Amniotic epithelial cell (primary cell): ENCODE results near the gene NOP16.

Experiments
- DNase-seq: peaks from one replicate; pipeline ENCODE4 v3.0.0-alpha.2; 2010; ENCODE audit warnings: low read depth

NOP16 gene, protein sequence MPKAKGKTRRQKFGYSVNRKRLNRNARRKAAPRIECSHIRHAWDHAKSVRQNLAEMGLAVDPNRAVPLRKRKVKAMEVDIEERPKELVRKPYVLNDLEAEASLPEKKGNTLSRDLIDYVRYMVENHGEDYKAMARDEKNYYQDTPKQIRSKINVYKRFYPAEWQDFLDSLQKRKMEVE

DNA sequence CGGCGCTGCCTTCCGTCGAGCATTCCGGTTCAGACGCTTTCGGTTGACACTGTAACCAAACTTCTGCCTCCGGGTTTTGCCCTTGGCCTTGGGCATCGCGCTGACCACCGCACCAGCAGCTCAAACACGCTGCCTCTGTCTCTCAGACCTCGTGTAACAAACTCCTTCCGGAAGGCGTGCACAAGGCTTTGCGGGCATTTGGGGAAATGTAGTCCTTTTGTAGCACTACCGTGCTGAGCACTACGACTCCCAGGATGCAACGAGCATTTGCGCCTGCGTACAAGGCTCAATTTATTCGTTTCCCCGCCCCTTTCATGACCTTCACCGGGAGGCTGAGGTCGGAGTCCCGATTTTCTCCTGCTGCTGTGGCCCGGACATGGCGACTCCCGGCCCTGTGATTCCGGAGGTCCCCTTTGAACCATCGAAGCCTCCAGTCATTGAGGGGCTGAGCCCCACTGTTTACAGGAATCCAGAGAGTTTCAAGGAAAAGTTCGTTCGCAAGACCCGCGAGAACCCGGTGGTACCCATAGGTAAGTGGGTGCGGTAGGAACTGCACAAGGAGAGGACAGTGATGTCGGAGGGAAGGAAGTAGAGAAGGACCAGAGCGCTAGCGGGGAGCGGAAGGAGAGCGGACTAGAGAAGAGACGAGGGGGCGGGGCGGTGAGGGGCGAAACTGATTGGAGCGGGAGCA is at the start of gene NOP16, which contains the start of gene HIGD2A:
NOP16 (minus strand) TSS at position 155 of the 691 bp plus-strand sequence; CDS start at position 96, 59 bp downstream.
HIGD2A (plus strand) TSS at position 308 of the 691 bp plus-strand sequence; CDS start at position 377, 69 bp downstream.
- DNase-seq = peak; percentile 98

DNA sequence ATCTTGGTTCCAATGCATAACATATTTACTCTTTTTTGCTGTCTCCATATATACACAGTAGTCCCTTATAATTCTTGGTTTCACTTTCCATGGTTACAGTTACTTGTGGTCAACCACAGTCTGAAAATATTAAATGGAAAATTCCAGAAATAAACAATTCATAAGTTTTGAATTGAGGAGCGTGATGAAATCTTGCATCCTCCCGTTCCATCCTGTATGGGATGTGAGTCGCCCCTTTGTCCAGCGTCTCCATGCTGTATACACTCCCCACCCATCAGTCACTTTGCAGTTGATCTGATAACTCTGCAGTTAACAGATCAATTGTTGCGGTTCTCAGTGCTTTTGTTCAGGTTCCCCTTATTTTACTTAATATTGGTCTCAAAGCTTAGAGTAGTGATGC is 48.3 kb upstream of the NOP16 start:
- peak; percentile 49 for DNase-seq

DNA sequence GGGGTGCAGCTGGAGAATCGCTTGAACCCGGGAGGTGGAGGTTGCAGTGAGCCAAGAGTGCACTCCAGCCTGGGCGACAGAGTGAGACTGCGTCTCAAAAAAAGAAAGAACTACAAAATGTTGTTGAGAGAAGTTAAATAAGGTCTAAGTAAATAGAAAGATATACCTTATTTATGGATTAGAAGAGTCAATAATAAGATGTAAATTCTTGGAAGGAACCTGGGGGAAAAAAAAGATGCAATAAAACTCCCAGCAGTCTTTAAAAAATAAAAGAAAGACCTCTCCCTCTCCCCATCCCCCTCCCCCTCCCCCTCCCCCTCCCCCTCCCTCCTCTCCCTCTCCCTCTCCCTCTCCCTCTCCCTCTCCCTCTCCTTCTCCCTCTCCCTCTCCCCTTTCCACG is 44.3 kb upstream of the NOP16 start:
- DNase-seq = no peak

DNA sequence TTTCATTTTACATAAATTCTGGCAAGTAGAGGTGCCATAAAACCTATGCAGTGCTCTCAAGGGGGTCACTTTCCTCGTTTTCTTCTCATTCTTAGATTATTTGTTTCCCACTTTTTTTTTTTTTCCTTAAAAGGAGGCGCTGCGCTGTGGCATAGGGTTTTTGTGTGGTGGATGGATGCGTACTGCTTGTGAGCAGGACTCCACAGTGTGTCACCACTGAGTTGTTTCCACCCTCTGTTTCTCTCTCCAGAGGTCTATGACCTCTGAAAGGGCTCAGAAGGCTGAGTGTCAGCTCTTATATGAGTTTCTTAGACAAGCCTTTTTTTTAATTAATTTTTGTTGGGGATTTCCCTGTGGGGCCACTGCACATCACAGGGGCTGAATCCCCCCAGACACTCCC is 41.6 kb upstream of the NOP16 start:
- DNase-seq = no peak

DNA sequence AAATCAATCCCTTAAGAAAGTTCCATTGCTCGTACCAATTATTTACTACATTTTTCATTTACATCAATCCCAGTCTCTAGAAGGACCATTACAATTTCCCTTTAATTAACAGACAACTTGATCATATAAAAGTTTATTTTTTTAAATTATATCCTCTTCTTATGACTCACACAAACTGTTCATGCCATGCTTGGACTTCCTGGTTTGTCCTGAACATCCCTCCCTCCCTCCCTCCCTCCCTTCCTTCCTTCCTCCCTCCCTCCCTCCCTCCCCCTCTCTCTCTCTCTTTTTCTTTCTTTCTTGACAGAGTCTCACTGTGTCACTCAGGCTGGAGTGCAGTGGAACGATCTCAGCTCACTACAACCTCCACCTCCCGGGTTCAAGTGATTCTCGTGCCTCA is 39.6 kb upstream of the NOP16 start:
- DNase-seq = no peak

DNA sequence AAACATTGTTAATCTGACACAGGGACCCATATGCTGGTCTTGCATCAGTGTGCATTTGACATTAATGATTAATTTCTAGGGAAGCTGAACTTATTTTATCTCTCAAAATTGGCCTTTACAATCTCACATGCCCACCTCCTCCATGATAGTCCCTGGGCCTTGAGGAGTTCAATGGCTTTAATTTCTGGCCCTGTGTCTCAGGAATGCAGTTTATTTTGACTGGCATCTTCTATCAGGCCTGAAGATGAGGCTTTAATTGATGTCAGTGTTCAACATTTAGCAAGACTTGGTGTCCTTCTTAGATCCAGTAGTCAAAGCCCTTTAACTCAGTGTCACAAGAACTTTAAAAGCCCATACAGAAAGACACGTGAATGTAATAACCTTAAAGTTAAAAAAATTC is 38.5 kb upstream of the NOP16 start:
- DNase-seq = no peak

DNA sequence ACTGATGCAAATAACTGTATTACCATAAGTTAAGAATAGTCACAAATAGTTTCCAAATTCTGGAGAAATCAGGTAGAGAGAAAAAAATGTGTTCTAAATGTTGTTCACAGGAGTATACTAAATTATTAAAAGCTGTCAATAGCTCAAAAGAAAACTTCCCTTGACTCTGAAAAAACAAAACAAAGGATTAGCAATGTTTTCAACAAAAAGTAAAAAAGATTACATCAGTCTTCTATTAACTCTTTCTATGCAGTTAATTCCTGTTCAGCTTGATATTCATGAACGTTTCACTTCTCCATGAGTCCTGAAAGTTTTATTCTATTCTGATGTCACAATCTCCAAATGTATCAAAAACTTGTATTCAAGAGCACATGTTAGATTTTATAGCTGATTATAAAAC is 37.4 kb upstream of the NOP16 start:
- DNase-seq = no peak

DNA sequence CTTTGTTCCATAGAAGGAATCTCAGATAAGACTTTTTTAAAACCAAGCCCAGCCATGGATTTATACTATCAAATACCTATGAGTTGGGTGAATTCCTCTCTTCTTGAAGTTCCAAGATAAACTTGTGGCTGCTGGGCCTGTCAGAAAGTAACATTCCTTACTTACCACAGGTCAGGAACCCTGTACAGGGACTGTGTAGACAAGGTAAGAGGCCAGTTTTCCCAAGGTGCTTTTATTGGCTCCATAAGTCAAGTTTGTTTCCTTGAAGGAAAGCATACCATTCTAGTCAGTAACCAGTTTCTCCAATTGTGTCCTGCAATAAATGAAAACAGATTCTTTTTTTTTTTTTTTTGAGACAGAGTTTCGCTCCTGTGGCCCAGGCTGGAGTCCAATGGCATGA is 36.7 kb upstream of the NOP16 start:
- DNase-seq = no peak

DNA sequence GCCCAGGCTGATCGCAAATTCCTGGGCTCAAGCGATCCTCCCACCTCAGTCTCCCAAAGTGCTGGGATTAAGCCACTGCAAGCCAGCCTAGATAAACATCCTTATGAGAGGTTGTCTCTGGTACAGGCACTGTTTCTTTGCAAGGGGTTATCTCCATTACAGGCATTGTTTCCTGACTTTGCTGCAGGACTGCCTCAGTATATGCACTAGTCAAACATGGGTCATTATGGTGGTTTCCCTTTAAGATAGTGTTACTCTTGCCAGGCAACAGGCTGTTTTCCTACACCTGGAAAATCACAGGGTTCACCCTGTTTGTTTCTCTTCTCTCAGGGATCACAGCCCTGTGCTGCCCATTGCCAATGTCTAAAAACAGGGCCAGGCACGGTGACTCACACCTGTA is 35.8 kb upstream of the NOP16 start:
- DNase-seq = no peak

DNA sequence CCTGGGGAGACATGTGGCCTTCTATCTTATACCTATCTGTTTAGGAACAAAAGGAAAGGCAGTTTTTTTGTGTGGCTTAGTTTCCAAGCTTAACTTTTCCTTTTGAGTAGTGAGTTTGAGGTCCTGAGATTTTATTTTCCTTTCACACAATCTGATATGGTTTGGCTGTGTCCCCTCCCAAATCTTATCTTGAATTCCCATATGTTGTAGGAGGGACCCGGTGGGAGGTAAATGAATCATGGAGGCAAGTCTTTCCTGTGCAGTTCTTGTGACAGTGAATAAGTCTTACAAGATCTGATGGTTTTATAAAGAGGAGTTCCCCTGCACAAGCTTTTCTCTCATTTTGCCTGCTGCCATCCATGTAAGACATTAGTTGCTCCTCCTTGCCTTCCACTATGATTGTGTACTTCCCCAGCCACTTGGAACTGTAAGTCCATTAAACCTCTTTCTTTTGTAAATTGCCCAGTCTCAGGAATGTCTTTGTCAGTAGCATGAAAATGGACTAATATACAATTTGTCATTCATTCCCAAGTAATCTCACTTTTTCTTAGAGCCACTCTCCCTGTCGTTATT is 32.7 kb upstream of the NOP16 start:
- DNase-seq = no peak

DNA sequence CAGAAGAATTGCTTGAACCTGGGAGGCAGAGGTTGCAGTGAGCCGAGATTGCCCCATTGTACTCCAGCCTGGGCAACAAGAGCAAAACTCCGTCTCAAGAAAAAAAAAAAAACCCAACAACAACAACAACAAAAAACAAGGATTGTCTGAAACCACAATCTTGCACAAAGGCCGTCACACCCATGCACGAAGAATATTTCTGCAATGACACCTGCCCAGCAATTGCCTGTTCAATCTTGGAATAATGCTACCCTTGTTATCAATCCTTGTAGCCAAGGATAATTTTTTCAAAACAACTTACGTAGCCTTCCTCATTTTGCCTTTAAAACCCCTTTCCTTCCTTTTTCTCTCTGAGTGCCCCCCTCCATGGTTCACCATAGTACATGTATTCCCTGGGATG is 31.7 kb upstream of the NOP16 start:
- DNase-seq = no peak

DNA sequence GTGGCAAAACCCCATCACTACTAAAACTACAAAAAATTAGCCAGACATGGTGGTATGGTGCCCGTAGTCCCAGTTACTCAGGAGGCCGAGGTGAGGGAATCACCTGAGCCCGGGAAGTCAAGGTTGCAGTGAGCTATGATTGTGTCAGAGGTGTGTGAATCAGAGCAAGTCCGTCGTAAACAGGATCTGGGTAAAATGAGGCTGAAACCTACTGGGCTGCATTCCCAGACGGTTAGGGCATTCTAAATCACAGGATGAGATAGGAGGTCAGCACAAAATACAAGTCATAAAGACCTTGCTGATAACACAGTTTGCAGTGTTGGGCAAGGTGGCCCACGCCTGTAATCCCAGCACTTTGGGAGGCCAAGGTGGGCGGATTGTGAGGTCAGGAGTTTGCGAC is 29.9 kb upstream of the NOP16 start:
- DNase-seq = peak; percentile 91

DNA sequence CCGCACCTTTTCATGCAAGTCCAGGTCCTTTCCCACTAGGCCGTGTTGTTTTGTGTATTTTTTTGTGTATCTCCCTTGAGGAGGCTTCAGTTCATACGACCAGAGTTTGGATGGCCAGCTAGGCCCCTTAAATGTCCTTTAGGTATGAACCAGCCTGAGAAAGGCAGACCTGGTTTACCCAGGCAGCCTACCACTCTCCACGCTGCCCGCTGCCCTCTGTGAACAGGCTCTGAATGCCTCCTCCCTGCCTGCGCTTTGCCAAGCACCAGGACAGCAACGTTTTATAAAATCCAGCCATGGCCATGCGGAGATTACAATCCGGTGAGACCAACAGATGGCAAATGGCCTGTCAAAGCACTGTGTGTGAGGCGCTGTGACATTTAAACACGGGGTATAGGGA is 28.6 kb upstream of the NOP16 start:
- no peak for DNase-seq

DNA sequence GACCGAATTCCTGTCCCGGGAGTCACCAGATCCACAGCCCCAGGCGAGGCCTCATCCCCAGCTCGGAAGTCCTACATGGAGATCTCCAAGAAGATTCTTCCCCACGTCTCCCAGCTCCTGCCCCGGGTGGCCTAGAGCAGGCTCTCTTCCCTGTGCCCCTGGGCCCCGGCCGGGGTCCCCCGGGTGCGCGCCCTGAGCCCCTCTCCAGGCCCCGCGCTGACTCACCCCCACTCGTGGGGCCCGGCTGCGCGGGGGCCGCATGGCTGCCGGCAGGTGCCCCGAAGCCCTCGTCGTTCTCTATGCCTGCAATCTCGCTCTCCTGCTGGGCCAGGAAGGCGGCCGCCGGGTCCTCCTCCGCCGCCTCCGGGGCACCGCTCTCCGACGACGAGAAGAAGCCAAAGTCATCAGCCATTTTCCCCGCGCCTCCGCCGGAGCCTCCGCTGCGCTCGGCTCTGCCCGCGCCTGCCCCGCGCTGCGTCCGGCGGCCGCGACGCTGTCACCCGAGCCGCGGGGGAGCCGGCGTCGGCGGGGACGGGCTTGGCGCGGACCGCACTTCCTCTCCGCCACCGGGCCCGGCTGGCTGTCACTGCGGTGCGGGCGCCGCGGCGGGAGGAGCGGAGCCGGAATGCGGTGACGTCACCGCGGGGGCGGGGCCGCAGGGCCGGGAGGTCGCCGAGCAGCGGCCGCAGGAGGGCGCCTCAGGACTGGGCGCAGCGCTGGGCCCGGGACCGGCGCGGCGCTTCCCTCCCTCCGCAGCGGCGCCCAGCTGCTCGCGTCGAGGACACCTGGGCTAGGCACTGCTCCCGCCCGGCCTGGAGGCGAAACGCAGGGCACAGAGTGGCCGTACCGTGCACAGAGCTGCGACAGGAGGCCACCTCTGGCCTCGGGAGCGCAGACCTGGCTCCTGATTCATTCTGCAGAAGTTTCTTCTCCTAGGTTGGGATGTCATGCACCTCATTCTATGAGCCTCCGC is 27.8 kb upstream of the NOP16 start, which contains the start of gene CLTB:
CLTB (minus strand) TSS at position 588 of the 973 bp plus-strand sequence; CDS start at position 412, 176 bp downstream.
- peak; percentile 67 for DNase-seq

DNA sequence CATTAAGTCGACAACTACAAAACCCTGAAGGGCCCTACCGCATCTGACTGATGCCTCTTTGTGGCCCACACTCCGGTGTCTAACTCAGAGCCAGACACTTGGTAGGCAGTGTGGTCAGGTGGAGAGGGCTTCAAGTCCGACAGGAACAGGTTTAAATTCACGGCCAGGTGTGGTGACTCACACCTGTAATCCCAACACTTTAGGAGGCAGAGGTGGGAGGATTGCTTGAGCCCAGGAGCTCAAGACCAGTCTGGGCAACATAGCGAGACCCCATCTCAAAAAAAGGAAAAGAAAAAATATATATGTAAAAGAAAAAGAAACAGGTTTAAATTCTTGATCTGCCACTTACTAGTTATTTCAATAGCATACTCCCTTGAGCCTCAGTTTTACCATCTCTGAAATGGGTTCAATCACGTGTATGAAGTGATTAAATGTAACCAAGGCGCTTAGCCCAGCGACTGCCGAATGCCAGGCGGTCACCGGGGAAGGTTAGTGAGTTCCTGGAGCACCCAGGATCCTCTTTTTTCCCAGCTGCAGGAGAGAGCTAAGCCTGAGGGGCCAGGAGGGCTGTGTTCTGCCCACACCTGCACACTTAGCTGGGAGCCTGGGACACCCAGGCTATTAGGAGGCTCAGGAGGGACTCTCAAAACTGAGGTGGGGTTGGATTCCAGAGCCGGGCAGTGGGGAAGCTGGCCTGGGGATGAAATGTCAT is 27.0 kb upstream of the NOP16 start:
- DNase-seq = no peak

DNA sequence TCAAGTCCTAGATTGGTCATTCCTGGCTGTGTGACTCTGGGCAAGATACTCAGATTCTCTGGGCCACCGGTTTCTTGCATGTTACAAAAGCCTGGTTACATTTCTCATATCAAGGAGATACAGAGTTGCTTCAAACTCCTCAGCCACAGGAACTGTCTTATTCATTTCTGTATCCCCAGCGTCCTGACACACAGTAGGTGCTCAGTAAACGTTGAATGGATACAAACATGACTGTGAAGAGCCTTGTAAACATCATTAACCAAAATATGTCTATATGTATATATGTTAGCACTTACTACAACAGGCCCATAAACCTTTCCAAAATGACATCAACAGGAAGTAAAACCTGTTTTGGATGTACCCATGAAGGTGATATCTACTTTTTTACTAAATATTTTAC is 26.3 kb upstream of the NOP16 start:
- no peak for DNase-seq

DNA sequence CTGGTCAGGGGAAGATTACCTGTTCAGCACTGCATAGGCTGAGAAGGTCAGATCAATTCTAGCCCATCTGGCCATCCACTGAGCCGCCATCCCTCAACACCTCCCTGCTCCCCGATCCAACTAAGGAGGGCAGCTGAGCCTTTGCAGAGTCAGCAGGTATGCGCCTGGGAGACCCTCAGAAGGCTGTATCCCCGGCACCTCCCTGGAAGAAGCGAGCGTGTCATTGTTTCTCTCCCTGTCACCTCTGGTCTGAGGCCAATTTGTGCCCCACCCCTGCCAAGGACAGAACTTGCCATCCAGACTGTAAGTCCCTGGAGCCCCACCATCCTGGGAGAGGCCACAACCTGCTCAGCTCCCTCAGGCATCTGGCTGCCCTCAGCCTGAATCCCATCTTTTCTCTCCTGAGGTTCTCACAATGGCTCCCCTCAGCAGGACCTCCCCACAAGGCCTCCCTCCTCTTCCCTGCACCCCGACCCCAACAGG is 25.4 kb upstream of the NOP16 start:
- DNase-seq = no peak

DNA sequence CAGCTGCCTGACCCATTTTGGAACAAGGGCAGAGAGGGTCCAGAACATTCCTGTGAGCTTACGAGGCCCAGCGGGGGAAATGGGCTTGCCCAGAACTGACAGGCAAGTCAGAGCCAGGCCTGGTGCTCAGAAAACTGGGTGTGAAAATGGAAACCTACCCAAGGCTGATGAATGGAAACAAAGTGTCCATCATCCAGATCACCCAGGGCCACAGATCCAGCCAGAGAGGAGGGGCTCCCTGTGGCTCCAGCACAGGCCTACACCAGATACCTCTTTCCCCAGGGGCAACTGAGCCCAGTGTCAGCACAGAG is 24.8 kb upstream of the NOP16 start:
- DNase-seq = peak; percentile 33

DNA sequence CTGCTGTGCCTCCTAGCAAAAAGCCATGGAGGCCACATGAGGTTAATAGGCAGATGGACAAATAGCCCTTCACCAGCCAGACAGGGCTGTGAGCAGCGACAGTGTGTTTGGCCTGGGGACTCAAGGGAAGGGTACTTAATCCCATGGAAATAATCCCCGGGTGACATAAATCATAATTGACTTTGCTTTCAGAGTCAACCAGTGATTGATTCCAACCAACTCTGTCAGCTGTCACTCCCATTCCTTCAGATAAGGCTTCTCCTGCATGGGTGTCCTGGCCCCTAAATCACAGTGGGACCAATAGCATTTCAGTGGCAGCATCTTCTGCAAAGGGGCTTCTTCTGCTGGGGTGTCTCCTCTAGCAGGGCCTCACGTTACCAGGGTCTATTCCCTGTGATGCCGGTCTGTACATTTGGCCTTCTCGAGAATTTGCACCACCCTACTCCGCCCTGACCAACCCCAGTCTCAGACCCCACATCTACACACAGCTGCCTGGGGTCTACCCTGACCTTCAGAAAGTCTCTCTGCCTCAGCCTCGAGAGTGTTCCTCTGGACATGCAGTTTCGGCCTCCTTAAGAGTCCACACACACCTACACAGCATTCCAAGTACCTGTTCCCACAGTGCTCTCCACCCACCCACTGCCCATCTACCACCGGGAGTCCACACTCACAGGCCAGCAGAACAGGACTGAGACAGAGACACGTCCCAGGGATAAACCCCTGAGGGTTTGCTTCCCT is 24.3 kb upstream of the NOP16 start:
- DNase-seq = no peak

DNA sequence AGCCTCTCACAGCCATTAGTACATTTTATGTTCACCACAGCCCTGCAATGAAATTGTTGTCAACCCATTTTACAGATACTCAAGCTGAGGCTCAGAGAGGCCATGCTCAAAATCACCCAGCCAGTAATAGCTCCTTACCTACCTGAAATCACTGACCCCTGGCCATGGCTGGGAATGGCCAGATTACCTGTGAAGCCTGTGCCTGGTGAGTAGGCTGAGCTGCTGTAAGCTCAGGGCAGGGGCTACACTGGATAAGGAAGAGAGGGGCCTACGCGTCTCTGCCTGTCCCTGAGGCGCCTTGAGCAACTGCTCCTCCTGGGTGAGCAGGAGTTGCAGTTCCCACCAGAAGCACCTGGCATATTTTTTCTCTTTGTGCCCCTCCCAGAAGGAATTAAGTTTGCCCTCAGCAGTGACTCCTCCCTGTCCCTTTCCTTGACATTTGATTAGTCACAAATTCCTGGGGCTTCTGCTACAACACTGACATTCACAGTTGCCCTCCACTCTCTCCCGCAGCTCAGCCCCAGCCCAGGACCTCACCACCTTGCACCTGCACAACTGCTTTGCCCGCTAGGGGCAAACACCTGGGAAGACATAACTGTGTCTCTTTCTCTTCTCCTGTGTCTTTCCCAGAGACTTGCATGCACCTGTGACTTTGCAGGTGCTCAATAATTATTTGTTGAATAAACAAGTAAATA is 22.2 kb upstream of the NOP16 start:
- DNase-seq = no peak
